A549 (cell line): Measurements from ENCODE around the gene SLIT1.

Source experiments
- EHMT2 ChIP-seq: fragments of 200-600 bp; sonication (generic); IDR thresholded peaks from 2 replicates; pipeline ENCODE4 v1.6.1; 2016; ENCODE audit warnings: antibody characterized with exemption, low read depth, mild to moderate bottlenecking, moderate library complexity
- EP300 ChIP-seq, 2 experiments: fragments of >200 bp; sonication (Bioruptor Twin); formaldehyde crosslinking; IDR thresholded peaks; 2 replicates in 1 of 2; 3 replicates in 1 of 2; pipeline ENCODE4 v1.6.1; 2016 to 2017
- ESRRA ChIP-seq: fragments of 150-350 bp; IDR thresholded peaks from 2 replicates; pipeline ENCODE4 v1.6.1; 2014; ENCODE audit warnings: mild to moderate bottlenecking, low read length, borderline replicate concordance
- JUNB ChIP-seq: fragments of >200 bp; sonication (Bioruptor Twin); formaldehyde crosslinking; IDR thresholded peaks from 2 replicates; pipeline ENCODE4 v1.6.1; 2016
- MAFK ChIP-seq: fragments of 450-650 bp; IDR thresholded peaks from 2 replicates; pipeline ENCODE4 v1.6.1; 2014; ENCODE audit not compliant: partially characterized antibody
- POLR2A ChIP-seq: IDR thresholded peaks from 2 replicates; pipeline ENCODE4 v1.6.1; 2012; ENCODE audit warnings: mild to moderate bottlenecking, low read length
- RAD21 ChIP-seq, 2 experiments: fragments of >200 bp in 1 of 2; sonication (Bioruptor Twin) in 1 of 2; formaldehyde crosslinking in 1 of 2; IDR thresholded peaks in 1 of 2; conservative IDR thresholded peaks in 1 of 2; 2 replicates in 1 of 2; 3 replicates in 1 of 2; pipeline ENCODE4 v1.6.1; 2012 to 2018; ENCODE audit warnings: inconsistent platforms in 1 of 2
- RFX5 ChIP-seq: fragments of 450-650 bp; IDR thresholded peaks from 2 replicates; pipeline ENCODE4 v1.7.1; 2014; ENCODE audit warnings: antibody characterized with exemption, mild to moderate bottlenecking, moderate library complexity
- SREBF2 ChIP-seq: fragments of 450-650 bp; IDR thresholded peaks from 2 replicates; pipeline ENCODE4 v1.6.1; 2014; ENCODE audit warnings: mild to moderate bottlenecking, moderate library complexity
- ZNF302 ChIP-seq: fragments of 250-450 bp; sonication (Bioruptor Pico); IDR thresholded peaks from 2 replicates; pipeline ENCODE4 v1.9.0; 2021; ENCODE audit warnings: inconsistent platforms, mild to moderate bottlenecking, moderate library complexity
- TF ChIP-seq, protein P1 (sequence below): fragments of >200 bp; sonication (Bioruptor Twin); formaldehyde crosslinking; IDR thresholded peaks from 3 replicates; pipeline ENCODE4 v1.5.1; 2016
- TF ChIP-seq, protein P2 (sequence below): fragments of >200 bp; sonication (Bioruptor Twin); formaldehyde crosslinking; IDR thresholded peaks from 3 replicates; pipeline ENCODE4 v1.6.1; 2016
- TF ChIP-seq, protein P3 (sequence below): IDR thresholded peaks from 2 replicates; pipeline ENCODE4 v1.6.1; 2012

DNA sequence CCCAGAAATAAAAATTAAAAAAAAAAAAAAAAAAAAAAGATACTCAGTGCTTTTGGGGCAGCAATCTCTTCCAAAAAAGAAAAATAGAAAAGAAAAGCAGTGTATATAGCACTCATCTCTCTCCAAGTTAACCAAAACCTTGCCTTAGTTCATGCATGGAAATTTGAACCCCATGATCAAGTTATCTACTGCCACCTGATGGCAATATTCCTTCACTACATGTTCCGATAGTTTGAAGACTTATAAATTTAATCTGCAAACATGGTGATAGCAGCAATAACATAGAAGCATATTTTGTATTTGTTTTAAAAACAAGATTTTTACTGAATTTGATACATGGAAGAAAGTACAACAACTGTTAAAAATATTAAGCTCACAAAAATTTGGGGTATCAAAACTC lies 48.6 kb upstream of the SLIT1 start:
- TF ChIP-seq, protein P1, sequence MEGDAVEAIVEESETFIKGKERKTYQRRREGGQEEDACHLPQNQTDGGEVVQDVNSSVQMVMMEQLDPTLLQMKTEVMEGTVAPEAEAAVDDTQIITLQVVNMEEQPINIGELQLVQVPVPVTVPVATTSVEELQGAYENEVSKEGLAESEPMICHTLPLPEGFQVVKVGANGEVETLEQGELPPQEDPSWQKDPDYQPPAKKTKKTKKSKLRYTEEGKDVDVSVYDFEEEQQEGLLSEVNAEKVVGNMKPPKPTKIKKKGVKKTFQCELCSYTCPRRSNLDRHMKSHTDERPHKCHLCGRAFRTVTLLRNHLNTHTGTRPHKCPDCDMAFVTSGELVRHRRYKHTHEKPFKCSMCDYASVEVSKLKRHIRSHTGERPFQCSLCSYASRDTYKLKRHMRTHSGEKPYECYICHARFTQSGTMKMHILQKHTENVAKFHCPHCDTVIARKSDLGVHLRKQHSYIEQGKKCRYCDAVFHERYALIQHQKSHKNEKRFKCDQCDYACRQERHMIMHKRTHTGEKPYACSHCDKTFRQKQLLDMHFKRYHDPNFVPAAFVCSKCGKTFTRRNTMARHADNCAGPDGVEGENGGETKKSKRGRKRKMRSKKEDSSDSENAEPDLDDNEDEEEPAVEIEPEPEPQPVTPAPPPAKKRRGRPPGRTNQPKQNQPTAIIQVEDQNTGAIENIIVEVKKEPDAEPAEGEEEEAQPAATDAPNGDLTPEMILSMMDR: peak; percentile 70
- TF ChIP-seq JUNB: no peak
- TF ChIP-seq RFX5: no peak
- TF ChIP-seq RAD21 (conservative IDR thresholded peaks at IDR 0.05 in 1 of 2, IDR thresholded peaks at IDR 0.05 in 1 of 2): peak; percentile 71
- TF ChIP-seq SREBF2: no peak
- TF ChIP-seq MAFK: no peak
- no peak for TF ChIP-seq POLR2A
- no peak for TF ChIP-seq EP300 (IDR thresholded peaks at IDR 0.05)
- TF ChIP-seq ESRRA: no peak
- TF ChIP-seq, protein P2, sequence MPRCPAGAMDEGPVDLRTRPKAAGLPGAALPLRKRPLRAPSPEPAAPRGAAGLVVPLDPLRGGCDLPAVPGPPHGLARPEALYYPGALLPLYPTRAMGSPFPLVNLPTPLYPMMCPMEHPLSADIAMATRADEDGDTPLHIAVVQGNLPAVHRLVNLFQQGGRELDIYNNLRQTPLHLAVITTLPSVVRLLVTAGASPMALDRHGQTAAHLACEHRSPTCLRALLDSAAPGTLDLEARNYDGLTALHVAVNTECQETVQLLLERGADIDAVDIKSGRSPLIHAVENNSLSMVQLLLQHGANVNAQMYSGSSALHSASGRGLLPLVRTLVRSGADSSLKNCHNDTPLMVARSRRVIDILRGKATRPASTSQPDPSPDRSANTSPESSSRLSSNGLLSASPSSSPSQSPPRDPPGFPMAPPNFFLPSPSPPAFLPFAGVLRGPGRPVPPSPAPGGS: no peak
- TF ChIP-seq, protein P3, sequence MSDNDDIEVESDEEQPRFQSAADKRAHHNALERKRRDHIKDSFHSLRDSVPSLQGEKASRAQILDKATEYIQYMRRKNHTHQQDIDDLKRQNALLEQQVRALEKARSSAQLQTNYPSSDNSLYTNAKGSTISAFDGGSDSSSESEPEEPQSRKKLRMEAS: no peak
- TF ChIP-seq EHMT2: no peak
- no peak for TF ChIP-seq ZNF302
